Measurements from ENCODE around the gene PHLDA1.

DNA sequence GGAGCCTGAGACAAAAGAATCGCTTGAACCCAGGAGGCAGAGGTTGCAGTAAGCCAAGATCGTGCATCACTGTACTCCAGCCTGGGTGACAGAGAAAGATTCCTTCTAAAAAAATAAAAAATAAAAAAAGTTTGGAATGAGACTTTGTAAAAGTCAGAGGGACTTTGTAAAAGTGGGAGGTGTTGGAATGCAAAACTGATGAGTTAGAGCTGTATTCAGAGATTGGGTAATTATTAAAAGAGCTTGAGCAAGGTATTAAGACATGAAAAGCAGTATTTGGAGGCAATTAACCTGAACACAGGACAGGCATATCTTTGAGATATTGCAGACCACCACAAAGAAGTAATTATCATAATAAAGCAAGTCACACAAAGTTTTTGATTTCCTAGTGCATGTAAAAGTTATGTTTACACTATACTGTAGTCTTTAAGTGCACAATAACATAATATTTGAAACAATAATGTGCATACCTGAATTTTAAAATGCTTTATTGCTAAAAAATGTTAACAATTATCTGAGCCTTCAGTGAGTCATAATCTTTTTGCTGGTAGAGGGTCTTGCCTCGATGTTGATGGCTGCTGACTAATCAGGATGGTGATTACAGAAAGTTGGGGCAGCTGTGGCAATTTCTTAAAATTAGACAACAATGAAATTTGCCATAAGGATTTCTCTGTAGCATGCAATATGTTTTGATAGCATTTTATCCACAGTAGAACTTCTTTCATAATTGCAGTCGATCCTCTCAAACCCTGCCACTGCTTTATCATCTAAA is 33.1 kb downstream of the PHLDA1 start:
- no peak for TF ChIP-seq EZH2 (IDR thresholded peaks at IDR 0.05; ENCODE audit: insufficient read depth, poor library complexity, severe bottlenecking)
- TF ChIP-seq EZH2phosphoT487 (IDR thresholded peaks at IDR 0.05; ENCODE audit: insufficient read depth, low read depth): no peak

All from GM23248 (cell line).